Nephron progenitor cell (in vitro differentiated cells): ENCODE results near the gene TRPC3.

Source experiments
- DNase-seq: peaks from one replicate; pipeline ENCODE4 v3.0.0; 2021
- H3K27ac Mint-ChIP-seq: 2 replicates; pipeline ENCODE4 v1.8.0; 2021; ENCODE audit warnings: mild to moderate bottlenecking, moderate library complexity, mixed read lengths
- H3K27me3 Mint-ChIP-seq: 2 replicates; pipeline ENCODE4 v1.8.0; 2021; ENCODE audit warnings: mild to moderate bottlenecking, low read depth, mixed read lengths; ENCODE audit not compliant: poor library complexity
- H3K36me3 Mint-ChIP-seq: 2 replicates; pipeline ENCODE4 v1.8.0; 2021; ENCODE audit warnings: low read depth, mixed read lengths
- H3K4me1 Mint-ChIP-seq: 2 replicates; pipeline ENCODE4 v1.8.0; 2021; ENCODE audit warnings: mixed read lengths
- H3K4me3 Mint-ChIP-seq: 2 replicates; pipeline ENCODE4 v1.8.0; 2021; ENCODE audit warnings: mild to moderate bottlenecking, moderate library complexity, mixed read lengths
- H3K9me3 Mint-ChIP-seq: 2 replicates; pipeline ENCODE4 v1.8.0; 2021; ENCODE audit warnings: mild to moderate bottlenecking, moderate library complexity, mixed read lengths
- CTCF ChIP-seq: fragments of 200-600 bp; sonication (generic); IDR thresholded peaks from 2 replicates; pipeline ENCODE4 v1.5.0; 2021; ENCODE audit warnings: antibody characterized with exemption

Gene TRPC3

GRCh38 chr4:121939690-121940089 is 12.2 kb downstream of the TRPC3 start:
- peaks cover 3% of the 10 kb centered on the region for H3K27me3 Mint-ChIP-seq
- peak overlapping the region; percentile 87 for H3K27ac Mint-ChIP-seq
- no peak for DNase-seq

GRCh38 chr4:121938282-121939092 is 13.4 kb downstream of the TRPC3 start:
- no peak overlapping the region for H3K4me3 Mint-ChIP-seq
- DNase-seq, result no peak
- no peaks in the 10 kb centered on the region for H3K9me3 Mint-ChIP-seq
- peaks cover 3% of the 10 kb centered on the region for H3K27me3 Mint-ChIP-seq
- no peak for TF ChIP-seq CTCF
- H3K36me3 Mint-ChIP-seq, result no peaks in the 10 kb centered on the region
- H3K27ac Mint-ChIP-seq, result peak overlapping the region; percentile 17
- peaks cover 28% of the 10 kb centered on the region for H3K4me1 Mint-ChIP-seq

More at GRCh38 chr4:121939690-121940089, 12.2 kb downstream of the TRPC3 start:
- TF ChIP-seq CTCF, result no peak
- Mint-ChIP-seq H3K4me3 (peak overlapping the region; percentile 51), H3K9me3 (no peaks in the 10 kb centered on the region), H3K4me1 (peaks cover 28% of the 10 kb centered on the region), H3K36me3 (no peaks in the 10 kb centered on the region)

- no peak for TF ChIP-seq CTCF
- no peak for DNase-seq
- peaks cover 34% of the 10 kb centered on the region for H3K4me1 Mint-ChIP-seq
- peaks cover 10% of the 10 kb centered on the region for H3K36me3 Mint-ChIP-seq
- no peak overlapping the region for H3K4me3 Mint-ChIP-seq
- peaks cover 3% of the 10 kb centered on the region for H3K27me3 Mint-ChIP-seq
- no peaks in the 10 kb centered on the region for H3K9me3 Mint-ChIP-seq
- H3K27ac Mint-ChIP-seq, result no peak overlapping the region
These were observed 15.8 kb downstream of the TRPC3 start for GRCh38 chr4:121936101-121936500.

GRCh38 chr4:121934635-121935034 is 17.2 kb downstream of the TRPC3 start:
- no peak for TF ChIP-seq CTCF
- DNase-seq, result no peak
- Mint-ChIP-seq H3K36me3 (peaks cover 10% of the 10 kb centered on the region), H3K4me1 (peaks cover 22% of the 10 kb centered on the region), H3K9me3 (no peaks in the 10 kb centered on the region), H3K4me3 (no peak overlapping the region), H3K27me3 (peaks cover 3% of the 10 kb centered on the region), H3K27ac (no peak overlapping the region)

GRCh38 chr4:121932212-121932974 is 19.5 kb downstream of the TRPC3 start:
- no peak overlapping the region for H3K27ac Mint-ChIP-seq
- peaks cover 3% of the 10 kb centered on the region for H3K27me3 Mint-ChIP-seq
- DNase-seq, result no peak
- no peak for TF ChIP-seq CTCF
- no peak overlapping the region for H3K4me3 Mint-ChIP-seq
- peaks cover 10% of the 10 kb centered on the region for H3K36me3 Mint-ChIP-seq
- no peaks in the 10 kb centered on the region for H3K9me3 Mint-ChIP-seq
- peaks cover 6% of the 10 kb centered on the region for H3K4me1 Mint-ChIP-seq
